WERI-Rb-1 (cell line): Measurements from ENCODE around the gene SETD1B.

Source experiments
- DNase-seq: peaks from one replicate; pipeline ENCODE4 v3.0.0-alpha.2; 2020
- H3K27ac ChIP-seq: fragments of 250-450 bp; sonication (Bioruptor Pico); 2 replicates; pipeline ENCODE4 v1.5.1; 2020; ENCODE audit warnings: mild to moderate bottlenecking, moderate library complexity
- H3K27me3 ChIP-seq: fragments of 250-450 bp; sonication (Bioruptor Pico); 2 replicates; pipeline ENCODE4 v1.5.1; 2021; ENCODE audit warnings: mild to moderate bottlenecking, low read depth, moderate library complexity; ENCODE audit not compliant: insufficient read depth, severe bottlenecking
- H3K36me3 ChIP-seq: fragments of 250-450 bp; sonication (Bioruptor Pico); 2 replicates; pipeline ENCODE4 v1.5.1; 2020; ENCODE audit warnings: mild to moderate bottlenecking, moderate library complexity
- H3K4me3 ChIP-seq: 2 replicates; pipeline ENCODE4 v1.5.1; 2011; ENCODE audit warnings: low read depth, mild to moderate bottlenecking, control low read depth, low read length
- H3K9me3 ChIP-seq: fragments of 250-450 bp; sonication (Bioruptor Pico); 2 replicates; pipeline ENCODE4 v1.5.1; 2021; ENCODE audit warnings: mild to moderate bottlenecking, moderate library complexity; ENCODE audit not compliant: severe bottlenecking
- TF ChIP-seq, protein P1 (sequence below): IDR thresholded peaks from 2 replicates; pipeline ENCODE4 v1.5.1; 2011; ENCODE audit warnings: low read depth, mild to moderate bottlenecking, control low read depth, inconsistent platforms, low read length

Gene SETD1B

DNA sequence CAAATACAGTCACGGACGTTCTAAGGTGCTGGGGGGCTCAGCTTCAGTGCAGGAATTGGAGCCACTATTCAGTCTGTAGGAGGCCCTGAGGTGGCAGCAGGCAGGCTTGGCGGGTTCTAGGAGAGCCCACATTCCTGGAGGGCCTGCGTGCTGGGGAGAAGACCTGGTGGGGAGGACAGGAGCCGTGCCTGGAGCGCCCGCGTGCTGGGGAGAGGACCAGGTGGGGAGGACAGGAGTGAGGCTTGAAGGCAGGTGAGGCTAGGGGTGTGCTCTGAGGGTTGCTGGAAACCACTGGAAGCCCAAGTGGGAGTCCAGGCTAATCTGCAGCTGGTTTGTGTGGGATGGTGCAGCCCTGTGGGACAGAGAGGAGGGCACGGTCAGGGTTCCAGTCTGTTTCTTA, 33.4 kb upstream of the SETD1B start:
- no peaks in the 10 kb centered on the region for H3K9me3 ChIP-seq
- DNase-seq = no peak
- TF ChIP-seq, protein P1, sequence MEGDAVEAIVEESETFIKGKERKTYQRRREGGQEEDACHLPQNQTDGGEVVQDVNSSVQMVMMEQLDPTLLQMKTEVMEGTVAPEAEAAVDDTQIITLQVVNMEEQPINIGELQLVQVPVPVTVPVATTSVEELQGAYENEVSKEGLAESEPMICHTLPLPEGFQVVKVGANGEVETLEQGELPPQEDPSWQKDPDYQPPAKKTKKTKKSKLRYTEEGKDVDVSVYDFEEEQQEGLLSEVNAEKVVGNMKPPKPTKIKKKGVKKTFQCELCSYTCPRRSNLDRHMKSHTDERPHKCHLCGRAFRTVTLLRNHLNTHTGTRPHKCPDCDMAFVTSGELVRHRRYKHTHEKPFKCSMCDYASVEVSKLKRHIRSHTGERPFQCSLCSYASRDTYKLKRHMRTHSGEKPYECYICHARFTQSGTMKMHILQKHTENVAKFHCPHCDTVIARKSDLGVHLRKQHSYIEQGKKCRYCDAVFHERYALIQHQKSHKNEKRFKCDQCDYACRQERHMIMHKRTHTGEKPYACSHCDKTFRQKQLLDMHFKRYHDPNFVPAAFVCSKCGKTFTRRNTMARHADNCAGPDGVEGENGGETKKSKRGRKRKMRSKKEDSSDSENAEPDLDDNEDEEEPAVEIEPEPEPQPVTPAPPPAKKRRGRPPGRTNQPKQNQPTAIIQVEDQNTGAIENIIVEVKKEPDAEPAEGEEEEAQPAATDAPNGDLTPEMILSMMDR = no peak
- no peaks in the 10 kb centered on the region for H3K27me3 ChIP-seq
- no peak overlapping the region for H3K4me3 ChIP-seq
- peaks cover 44% of the 10 kb centered on the region for H3K36me3 ChIP-seq
- peak overlapping the region; percentile 72 for H3K27ac ChIP-seq

DNA sequence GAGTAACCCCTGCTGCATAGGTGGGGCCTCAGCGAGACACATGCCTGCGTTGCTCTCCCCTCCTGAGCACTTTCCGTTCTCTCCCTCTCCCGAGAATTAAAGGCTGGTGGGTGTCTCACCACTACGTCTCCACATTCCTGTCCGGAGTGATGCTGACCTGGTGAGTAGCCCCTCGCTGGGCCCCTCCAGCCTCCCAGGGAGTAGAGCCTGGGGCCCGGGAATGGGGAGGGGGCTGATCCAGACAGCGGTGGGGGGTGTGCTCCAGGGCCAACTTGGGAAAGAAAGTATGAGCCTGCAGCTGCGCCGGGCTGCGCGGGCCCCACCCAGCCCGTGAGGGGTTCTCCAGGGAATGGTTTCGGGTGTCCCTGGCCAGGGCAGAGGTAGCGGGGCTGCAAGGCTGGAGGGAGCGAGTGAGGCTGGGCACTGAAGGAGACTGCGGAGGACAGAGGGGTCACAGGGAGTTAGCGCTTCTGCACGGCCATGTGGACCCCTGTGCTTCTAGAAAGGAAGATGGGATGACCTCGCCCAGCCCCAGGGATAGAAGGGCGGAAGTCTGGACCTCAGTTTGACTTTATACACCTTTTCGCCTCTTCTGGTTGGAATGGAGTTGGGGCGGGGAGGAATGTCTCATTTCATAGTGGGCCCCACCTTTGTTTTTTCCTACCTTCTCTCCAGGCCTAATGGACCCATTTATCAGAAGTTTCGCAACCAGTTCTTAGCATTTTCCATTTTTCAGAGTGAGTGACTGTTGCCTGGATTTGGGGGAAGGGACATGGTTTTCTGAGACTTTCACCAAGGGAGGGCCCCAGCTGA, 32.8 kb upstream of the SETD1B start:
- no peak for DNase-seq
- peak overlapping the region; percentile 72 for H3K27ac ChIP-seq
- H3K27me3 ChIP-seq = no peaks in the 10 kb centered on the region
- H3K36me3 ChIP-seq = peaks cover 45% of the 10 kb centered on the region
- no peak overlapping the region for H3K4me3 ChIP-seq
- TF ChIP-seq, protein P1 = no peak
- no peaks in the 10 kb centered on the region for H3K9me3 ChIP-seq

DNA sequence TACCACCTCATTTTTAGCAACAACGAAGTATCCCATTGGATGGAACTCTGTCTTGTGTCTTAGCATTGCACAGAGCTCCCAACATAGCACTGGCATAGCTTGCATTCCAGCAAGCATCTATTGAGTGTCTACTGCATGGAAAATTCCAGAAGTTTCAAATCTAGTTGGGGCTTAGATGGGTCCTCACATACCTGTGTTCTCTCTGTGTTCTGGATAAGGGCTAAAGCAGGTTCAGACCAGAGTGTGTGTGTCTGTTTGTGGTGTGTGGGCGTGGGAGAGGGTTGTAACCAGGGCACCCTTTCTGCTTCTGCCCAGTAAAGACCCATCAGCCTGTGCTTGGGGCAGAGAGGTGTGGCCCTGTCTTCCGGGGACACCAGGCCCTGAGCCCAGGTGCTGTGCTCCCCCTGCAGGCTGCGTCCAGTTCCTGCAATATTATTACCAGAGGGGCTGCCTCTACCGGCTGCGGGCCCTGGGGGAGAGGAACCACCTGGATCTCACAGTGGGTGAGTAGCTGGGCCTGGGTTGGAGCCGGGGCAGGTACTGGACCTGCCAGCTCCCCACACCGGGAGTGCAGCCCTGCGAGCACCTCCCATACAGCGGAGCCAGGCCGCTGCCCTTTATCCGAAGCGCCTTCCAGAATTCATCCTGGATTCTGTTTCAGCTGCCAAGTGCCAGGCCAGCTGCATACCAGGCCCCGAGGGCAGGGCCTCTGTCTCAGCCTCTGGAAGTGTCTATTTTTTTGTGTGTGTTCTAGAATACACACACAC, 30.6 kb upstream of the SETD1B start:
- Histone ChIP-seq H3K27ac (0 out of 2 replicates have a peak overlapping the region, but pooled peaks have one; percentile 32), H3K36me3 (peaks cover 34% of the 10 kb centered on the region)

DNA sequence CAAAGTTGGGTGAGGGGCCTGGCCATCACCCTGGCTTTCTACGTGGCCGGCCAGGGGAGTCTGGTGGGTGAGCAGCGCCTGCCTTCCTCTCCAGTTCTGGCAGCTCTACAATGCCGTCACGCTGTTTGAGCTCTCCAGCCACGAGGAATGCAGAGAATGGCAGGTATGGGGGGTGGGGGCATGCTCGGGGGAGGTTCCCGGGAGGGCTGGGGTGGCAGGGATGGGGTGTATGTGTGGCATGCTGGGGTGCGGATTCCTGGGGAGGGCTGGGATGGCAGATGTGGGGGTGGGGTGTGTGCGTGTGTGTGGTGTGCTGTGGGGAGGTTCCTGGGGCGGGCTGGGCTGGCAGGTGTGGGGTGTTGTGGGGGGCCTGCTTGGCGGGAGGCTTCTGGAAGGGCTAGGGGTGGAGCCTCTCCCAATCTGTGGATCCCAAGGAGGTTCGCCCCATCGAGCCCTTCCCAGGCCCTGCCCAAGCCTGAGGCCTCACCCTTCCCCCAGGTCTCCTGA, 28.8 kb upstream of the SETD1B start:
- Histone ChIP-seq H3K27ac (no peak overlapping the region), H3K4me3 (no peak overlapping the region), H3K27me3 (no peaks in the 10 kb centered on the region), H3K36me3 (peaks cover 28% of the 10 kb centered on the region), H3K9me3 (no peaks in the 10 kb centered on the region)
- TF ChIP-seq, protein P1 = no peak
- DNase-seq = no peak

More for the DNA sequence above, 30.6 kb upstream of the SETD1B start:
- Histone ChIP-seq H3K4me3 (no peak overlapping the region), H3K9me3 (no peaks in the 10 kb centered on the region), H3K27me3 (no peaks in the 10 kb centered on the region)
- DNase-seq = peak; percentile 81
- TF ChIP-seq, protein P1 = peak; percentile 91

DNA sequence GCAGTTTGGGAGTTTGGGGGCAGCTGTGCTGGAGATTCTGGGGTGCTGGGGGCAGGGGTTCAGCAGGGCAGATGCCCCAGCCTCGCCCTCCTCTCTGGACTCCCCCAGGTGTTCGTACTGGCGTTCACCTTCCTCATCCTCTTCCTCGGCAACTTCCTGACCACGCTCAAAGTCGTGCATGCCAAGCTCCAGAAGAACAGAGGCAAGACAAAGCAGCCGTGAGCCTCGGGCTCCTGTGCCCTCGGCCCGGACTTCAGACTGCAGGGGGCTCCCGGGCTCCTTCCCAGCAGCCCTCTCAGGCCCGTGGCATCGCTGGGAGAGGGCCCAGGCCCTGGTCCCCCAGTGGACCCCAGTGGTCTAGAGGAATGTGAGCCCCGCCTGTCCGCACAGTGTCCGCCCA, 28.3 kb upstream of the SETD1B start:
- Histone ChIP-seq H3K27me3 (no peaks in the 10 kb centered on the region), H3K36me3 (peaks cover 28% of the 10 kb centered on the region), H3K9me3 (no peaks in the 10 kb centered on the region), H3K4me3 (no peak overlapping the region), H3K27ac (no peak overlapping the region)
- no peak for DNase-seq
- TF ChIP-seq, protein P1 = no peak
